B cell (primary cell): ENCODE results near the gene BLM. TPM values are rescaled to one million over a fixed set of nuclear protein-coding genes. Genes with fewer than 3 reads are reported as not detected.
A peak's percentile ranks its signal among the peaks of the same experiment; 100 is the strongest.

Source experiments
- ATAC-seq: fragments of 200-7000 bp; cut with Tn5 transposase; one replicate; pipeline ENCODE4 v1.10.0; 2021; ENCODE audit warnings: low read depth, mild to moderate bottlenecking, moderate number of reproducible peaks, moderate library complexity
- CTCF ChIA-PET: fragments of 350-600 bp; sonication (Branson Sonifier 250); formaldehyde crosslinking; loops from one replicate; lab custom pipeline; 2021; ENCODE audit warnings: antibody characterized with exemption, inconsistent platforms; lab: Charles Lee
- POLR2A ChIA-PET: fragments of 350-600 bp; sonication (Branson Sonifier 250); formaldehyde crosslinking; loops from one replicate; lab custom pipeline; 2021; ENCODE audit warnings: antibody characterized with exemption; lab: Charles Lee
- DNase-seq: peaks from one replicate; pipeline ENCODE4 v3.0.0; 2013
- H2AFZ ChIP-seq: 2 replicates; pipeline ENCODE4 v1.6.1; 2012; ENCODE audit warnings: mild to moderate bottlenecking, low read depth, low read length; ENCODE audit not compliant: insufficient read depth, poor library complexity, severe bottlenecking
- H3K27ac ChIP-seq, 2 donors: 1 replicate in 1 of 2; 2 replicates in 1 of 2; pipeline ENCODE4 v1.5.1; 2012 to 2013; ENCODE audit warnings: low read length in 2 of 2, mild to moderate bottlenecking in 2 of 2, moderate library complexity in 1 of 2
- H3K27me3 ChIP-seq, 4 experiments: fragments of 200-600 bp in 1 of 4; sonication (generic) in 1 of 4; replicated peaks in 1 of 4; 1 replicate in 2 of 4; 2 replicates in 2 of 4; pipeline versions ENCODE4 v1.6.1 to v1.7.0; 2013 to 2016; ENCODE audit warnings: low read length in 3 of 4, mild to moderate bottlenecking in 2 of 4, mixed read lengths in 1 of 4, moderate library complexity in 1 of 4; ENCODE audit not compliant: insufficient read depth in 4 of 4, control insufficient read depth in 3 of 4; ENCODE audit errors: control extremely low read depth in 1 of 4
- H3K36me3 ChIP-seq, 2 experiments: replicated peaks in 1 of 2; 1 replicate in 1 of 2; 2 replicates in 1 of 2; pipeline versions ENCODE4 v1.6.1 to v1.7.1; 2013; ENCODE audit warnings: low read length in 1 of 2; ENCODE audit not compliant: insufficient read depth in 2 of 2, control insufficient read depth in 1 of 2; ENCODE audit errors: control extremely low read depth in 1 of 2, extremely low read depth in 1 of 2
- H3K4me1 ChIP-seq, 2 donors: fragments of 200-600 bp in 1 of 2; sonication (generic) in 1 of 2; 1 replicate in 1 of 2; 2 replicates in 1 of 2; pipeline versions ENCODE4 v1.5.1 to v1.6.1; 2013 to 2017; ENCODE audit warnings: low read length in 2 of 2; ENCODE audit not compliant: control insufficient read depth in 2 of 2, insufficient read depth in 2 of 2
- H3K4me2 ChIP-seq: replicated peaks from 2 replicates; pipeline ENCODE3; 2012; ENCODE audit warnings: mild to moderate bottlenecking, low read depth, low read length; ENCODE audit not compliant: poor library complexity, severe bottlenecking
- H3K4me3 ChIP-seq, 5 experiments: fragments of 200-600 bp in 1 of 5; sonication (generic) in 1 of 5; 1 replicate in 3 of 5; 2 replicates in 2 of 5; pipeline versions ENCODE4 v1.5.1 to v1.7.0; 2011 to 2016; ENCODE audit warnings: low read length in 4 of 5, mild to moderate bottlenecking in 4 of 5, low read depth in 2 of 5, control low read depth in 1 of 5, moderate library complexity in 1 of 5; ENCODE audit not compliant: insufficient read depth in 1 of 5; ENCODE audit errors: control extremely low read depth in 1 of 5, extremely low read depth in 1 of 5
- H3K79me2 ChIP-seq: fragments of 200-600 bp; sonication (generic); one replicate; pipeline ENCODE4 v1.6.0; 2016; ENCODE audit warnings: low read length; ENCODE audit not compliant: control insufficient read depth, insufficient read depth
- H3K9ac ChIP-seq: fragments of 200-600 bp; sonication (generic); 2 replicates; pipeline ENCODE4 v1.6.1; 2017; ENCODE audit warnings: mild to moderate bottlenecking, low read length, moderate library complexity
- H3K9me3 ChIP-seq, 3 donors: one replicate each; pipeline versions ENCODE4 v1.6.1 to v1.7.1; 2013; ENCODE audit warnings: low read length in 2 of 3; ENCODE audit not compliant: control insufficient read depth in 2 of 3, insufficient read depth in 1 of 3; ENCODE audit errors: control extremely low read depth in 1 of 3
- H4K20me1 ChIP-seq: 2 replicates; pipeline ENCODE4 v1.6.0; 2012; ENCODE audit warnings: mild to moderate bottlenecking, low read length; ENCODE audit not compliant: insufficient read depth, control insufficient read depth, poor library complexity, severe bottlenecking
- H3K27ac Mint-ChIP-seq: one replicate; pipeline ENCODE4 v1.8.0; 2021; ENCODE audit warnings: mixed read lengths
- H3K27me3 Mint-ChIP-seq: one replicate; pipeline ENCODE4 v1.8.0; 2021; ENCODE audit warnings: mixed read lengths
- H3K4me1 Mint-ChIP-seq: one replicate; pipeline ENCODE4 v1.8.0; 2021; ENCODE audit warnings: mixed read lengths
- H3K4me3 Mint-ChIP-seq: one replicate; pipeline ENCODE4 v1.8.0; 2021; ENCODE audit warnings: mixed read lengths
- H3K9me3 Mint-ChIP-seq: one replicate; pipeline ENCODE4 v1.8.0; 2022; ENCODE audit warnings: mixed read lengths; ENCODE audit not compliant: insufficient read depth
- EZH2 ChIP-seq: IDR thresholded peaks from 2 replicates; pipeline ENCODE4 v1.6.1; 2012; ENCODE audit warnings: borderline replicate concordance, low read depth, mild to moderate bottlenecking, moderate library complexity, low read length; ENCODE audit not compliant: insufficient read depth, poor library complexity, severe bottlenecking
- WGBS: methylation state at CpG from one replicate; pipeline ENCODE4 v1.1.5; 2013; ENCODE audit warnings: missing lambda C conversion rate; ENCODE audit not compliant: insufficient coverage; 5-methylcytosine and 5-hydroxymethylcytosine counted together
- intact Hi-C: fragments of 100-400 bp; cut with micrococcal nuclease; formaldehyde crosslinking; loops from one replicate; pipeline ENCODE4 v1.10.0; 2022
- polyA plus RNA-seq: library from polyadenylated mRNA; depleted of rRNA; stranded (reverse); fragments of >200 nt; gene quantifications from 2 replicates; pipeline ENCODE4 v1.2.3, GENCODE V29; 2012
- total RNA-seq, 2 donors: library from RNA; stranded (reverse); fragments of 120-200 nt in 1 of 2; gene quantifications; 1 replicate in 1 of 2; 2 replicates in 1 of 2; pipeline versions ENCODE4 v1.2.3 to v1.2.4, GENCODE V29; 2013 to 2022
- TF ChIP-seq, protein P1 (sequence below): fragments of 200-600 bp; IDR thresholded peaks from one replicate; pipeline ENCODE4 v1.8.0; 2022; ENCODE audit warnings: antibody characterized with exemption, mild to moderate bottlenecking

The BLM gene
- total and polyA plus RNA-seq, 2 donors (not counting 1 experiment from before 2014, with no cell fraction given) = 5.2 to 17.4 TPM

- Histone ChIP-seq H3K4me1 (peaks cover 33 to 46% of the 10 kb centered on the region in 2 donors), H3K27me3 (no peaks in the 10 kb centered on the region), H3K4me3 (peak overlapping the region in 2 of 5 experiments; percentile 21 to 39), H3K9me3 (no peaks in the 10 kb centered on the region), H3K4me2 (peak overlapping the region; percentile 87), H4K20me1 (no peaks in the 10 kb centered on the region), H3K79me2 (peaks cover 8% of the 10 kb centered on the region), H3K9ac (peak overlapping the region; percentile 34), H3K27ac (no peak overlapping the region), H2AFZ (peak overlapping the region; percentile 43), H3K36me3 (no peaks in the 10 kb centered on the region)
- Mint-ChIP-seq H3K27ac (peak overlapping the region; percentile 83), H3K4me3 (peak overlapping the region; percentile 69), H3K27me3 (no peaks in the 10 kb centered on the region), H3K4me1 (peaks cover 37% of the 10 kb centered on the region), H3K9me3 (no peaks in the 10 kb centered on the region)
- POLR2A ChIA-PET = interaction anchor here (0.5 to 2.4 kb wide), 11 partner anchors 8 to 820 kb away, joined by 3 to 28 read pairs (median 4); partner anchors contain the start of gene UNC45A
- TF ChIP-seq, protein P1, sequence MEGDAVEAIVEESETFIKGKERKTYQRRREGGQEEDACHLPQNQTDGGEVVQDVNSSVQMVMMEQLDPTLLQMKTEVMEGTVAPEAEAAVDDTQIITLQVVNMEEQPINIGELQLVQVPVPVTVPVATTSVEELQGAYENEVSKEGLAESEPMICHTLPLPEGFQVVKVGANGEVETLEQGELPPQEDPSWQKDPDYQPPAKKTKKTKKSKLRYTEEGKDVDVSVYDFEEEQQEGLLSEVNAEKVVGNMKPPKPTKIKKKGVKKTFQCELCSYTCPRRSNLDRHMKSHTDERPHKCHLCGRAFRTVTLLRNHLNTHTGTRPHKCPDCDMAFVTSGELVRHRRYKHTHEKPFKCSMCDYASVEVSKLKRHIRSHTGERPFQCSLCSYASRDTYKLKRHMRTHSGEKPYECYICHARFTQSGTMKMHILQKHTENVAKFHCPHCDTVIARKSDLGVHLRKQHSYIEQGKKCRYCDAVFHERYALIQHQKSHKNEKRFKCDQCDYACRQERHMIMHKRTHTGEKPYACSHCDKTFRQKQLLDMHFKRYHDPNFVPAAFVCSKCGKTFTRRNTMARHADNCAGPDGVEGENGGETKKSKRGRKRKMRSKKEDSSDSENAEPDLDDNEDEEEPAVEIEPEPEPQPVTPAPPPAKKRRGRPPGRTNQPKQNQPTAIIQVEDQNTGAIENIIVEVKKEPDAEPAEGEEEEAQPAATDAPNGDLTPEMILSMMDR = no peak
- no peak for TF ChIP-seq EZH2
- WGBS = 72% methylated on average over 15 of the region's 15 CpGs
- intact Hi-C loops = loop anchor here (1.0 to 5.0 kb wide), 5 partner anchors 18 to 121 kb away; partner anchors contain the start of gene BLM
- CTCF ChIA-PET = interaction anchor here (0.7 to 3.3 kb wide), 4 partner anchors 8 to 47 kb away, joined by 5 to 28 read pairs (median 8); partner anchors contain the start of gene FES
- DNase-seq (no peak), ATAC-seq (no peak)
Observed at GRCh38 chr15:90838544-90838943, 121.4 kb downstream of the BLM start.
